GM21360 (cell line): ENCODE measurements around the gene EREG.

Source experiments
- ATAC-seq: cut with Tn5 transposase; IDR thresholded peaks from one replicate; pipeline ENCODE4 v1.9.1; 2021; ENCODE audit warnings: mild to moderate bottlenecking, moderate library complexity; ENCODE audit not compliant: unreplicated experiment

Gene EREG

GRCh38 chr4:74423104-74423503, 58.2 kb downstream of the EREG start:
- no peak for ATAC-seq

GRCh38 chr4:74424111-74424510, 59.2 kb downstream of the EREG start:
- no peak for ATAC-seq

DNA sequence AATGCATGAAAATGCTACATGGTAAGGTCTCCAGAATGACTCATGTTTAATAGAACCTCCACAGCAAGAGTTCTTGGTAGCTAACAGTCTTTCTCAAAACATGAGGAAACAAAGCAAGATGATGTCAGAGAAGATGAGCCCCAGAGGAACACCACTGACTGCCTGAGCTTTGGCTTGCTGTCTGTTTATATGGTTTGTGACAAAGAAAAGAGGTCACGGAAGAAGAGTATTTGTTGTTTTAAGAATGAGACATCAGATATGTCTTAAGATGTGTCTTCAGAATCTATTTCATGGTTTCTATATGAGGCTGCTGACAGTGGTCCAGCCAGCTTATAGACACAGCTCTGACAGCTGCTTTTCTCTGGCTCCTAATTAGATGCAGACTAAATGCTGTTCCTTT, 61.2 kb downstream of the EREG start:
- no peak for ATAC-seq

- no peak for ATAC-seq
Measured at GRCh38 chr4:74428276-74428675, 63.3 kb downstream of the EREG start.

DNA sequence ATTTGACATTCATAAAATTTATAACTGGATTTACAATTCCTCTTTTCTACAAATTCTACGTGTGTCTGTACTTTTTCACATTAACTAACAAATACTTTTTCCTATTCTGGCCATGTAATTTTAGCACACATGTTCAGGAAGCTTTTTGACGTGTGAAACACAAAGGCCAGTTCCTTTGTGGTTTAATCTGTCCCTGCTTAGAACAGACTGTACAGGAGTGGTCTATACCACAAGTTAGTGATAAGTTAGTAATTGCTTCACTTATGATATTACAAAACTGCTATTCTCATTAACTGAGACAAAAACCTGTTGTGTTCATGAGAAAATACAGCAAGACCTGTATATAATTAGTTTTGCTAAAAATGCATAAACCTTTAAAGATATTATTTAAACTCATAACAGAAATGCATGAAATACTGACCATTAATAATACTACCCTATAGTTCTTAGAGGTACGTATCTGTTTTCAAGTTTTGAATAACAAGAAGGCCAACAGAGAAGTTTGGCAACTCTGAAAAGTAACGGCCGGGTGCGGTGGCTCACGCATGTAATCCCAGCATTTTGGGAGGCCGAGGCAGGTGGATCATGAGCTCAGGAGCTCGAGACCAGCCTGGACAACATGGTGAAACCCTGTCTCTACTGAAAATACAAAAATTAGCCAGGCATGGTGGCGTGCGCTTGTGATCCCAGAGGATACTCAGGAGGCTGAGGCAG, 66.3 kb downstream of the EREG start:
- no peak for ATAC-seq

GRCh38 chr4:74433043-74433442, 68.1 kb downstream of the EREG start:
- ATAC-seq: no peak

DNA sequence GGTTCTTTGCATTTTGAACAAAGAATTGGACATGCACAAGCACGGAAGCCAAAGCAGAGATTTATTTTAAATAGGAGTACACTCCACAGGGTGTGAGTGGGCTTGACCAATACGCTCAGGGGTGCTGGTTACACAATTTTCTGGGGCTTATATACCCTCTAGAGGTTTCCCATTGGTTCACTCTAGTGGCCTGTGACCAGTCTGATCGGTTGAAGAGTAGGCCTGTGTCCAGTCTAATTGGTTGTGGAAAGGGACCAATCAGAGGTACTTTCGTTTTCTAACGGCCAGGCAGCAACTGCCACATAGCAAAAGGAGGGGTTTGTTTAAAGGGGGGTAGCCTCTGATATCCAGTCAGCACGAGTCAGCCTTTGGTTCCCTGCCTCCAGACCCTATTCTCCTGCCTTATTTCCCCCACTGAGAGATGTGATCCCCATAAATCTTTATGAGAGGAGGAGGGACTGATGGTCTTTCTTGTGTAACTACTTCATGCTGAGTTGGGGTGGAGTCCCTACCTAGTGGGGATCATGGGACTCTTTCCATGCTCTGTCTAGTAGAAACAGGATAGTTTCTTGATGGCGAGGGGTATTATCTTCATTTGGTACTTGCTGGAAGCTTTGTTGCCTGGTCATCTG, 68.7 kb downstream of the EREG start:
- ATAC-seq: no peak

GRCh38 chr4:74435296-74435695, 70.4 kb downstream of the EREG start:
- no peak for ATAC-seq

DNA sequence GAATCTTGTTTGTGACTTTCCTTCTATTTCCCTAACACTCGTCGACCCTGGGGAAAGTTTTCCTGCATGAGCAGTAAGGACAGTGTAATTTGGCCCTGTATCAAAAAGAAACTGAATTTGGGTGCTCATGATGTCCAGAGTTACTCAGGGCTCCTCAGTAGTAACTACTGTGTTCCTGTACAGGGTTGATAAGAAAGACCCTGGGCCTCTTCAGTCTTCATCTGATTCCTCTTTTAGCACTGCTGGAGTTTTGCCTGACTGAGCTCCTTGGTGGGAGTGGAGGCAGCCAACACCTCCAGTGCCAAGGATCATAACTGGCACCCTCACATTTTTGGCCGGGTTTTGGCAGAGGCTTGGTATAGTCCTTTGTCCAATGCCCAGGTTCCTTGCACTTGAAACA, 72.9 kb downstream of the EREG start:
- ATAC-seq: no peak
